ENCODE data around the gene DENND1B. TPM values are rescaled to one million over a fixed set of nuclear protein-coding genes. Genes with fewer than 3 reads are reported as not detected.

DENND1B gene
- total and polyA plus RNA-seq, 2 experiments from 2014 or later = 3.7 to 18.6 TPM

DNA sequence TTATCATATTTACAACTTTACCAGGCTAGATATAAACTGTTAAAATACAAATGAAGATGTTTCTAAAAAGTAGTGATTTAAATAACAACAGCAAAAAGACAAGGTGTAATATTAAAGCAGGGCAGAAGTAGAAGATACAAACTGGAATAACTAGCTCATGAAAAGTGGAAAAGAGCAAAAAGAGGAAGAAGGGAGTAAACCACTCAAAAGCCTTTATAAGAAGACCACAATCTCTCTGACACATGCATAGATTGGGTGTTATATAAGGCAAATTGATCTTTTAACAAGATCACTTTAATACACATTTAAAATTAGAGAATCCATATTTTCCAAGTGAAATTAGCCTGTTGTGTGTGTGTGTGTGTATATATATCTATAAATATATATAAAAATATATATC is 5.0 kb downstream of the DENND1B start:
- Histone ChIP-seq H3K79me2 (peaks cover 54% of the 10 kb centered on the region), H2AFZ (no peak overlapping the region), H3K9me2 (replicated peaks; ENCODE audit: insufficient read depth) (no peaks in the 10 kb centered on the region), H3K9me3 (ENCODE audit: low read depth) (no peaks in the 10 kb centered on the region), H3K4me3 (no peak overlapping the region), H3K4me2 (no peak overlapping the region), H3K36me3 (replicated peaks; ENCODE audit: insufficient read depth, low read depth) (no peaks in the 10 kb centered on the region), H3K27me3 (no peaks in the 10 kb centered on the region), H3K4me1 (ENCODE audit: insufficient read depth) (no peaks in the 10 kb centered on the region), H3K27ac (no peak overlapping the region), H4K20me1 (ENCODE audit: insufficient read depth, poor library complexity, severe bottlenecking) (no peaks in the 10 kb centered on the region)
- DNase-seq (ENCODE audit: low spot score) = no peak
- TF ChIP-seq CTCF (IDR thresholded peaks at IDR 0.05; ENCODE audit: poor library complexity) (no peak), EZH2phosphoT487 (IDR thresholded peaks at IDR 0.05; ENCODE audit: low read depth, severe bottlenecking, unreplicated experiment) (no peak), EZH2 (IDR thresholded peaks at IDR 0.05; ENCODE audit: borderline replicate concordance) (no peak)

GRCh38 chr1:197769287-197769686 is 6.0 kb downstream of the DENND1B start:
- no peak for DNase-seq (ENCODE audit: low spot score)
- no peaks in the 10 kb centered on the region for H3K4me1 ChIP-seq (ENCODE audit: insufficient read depth)

DNA sequence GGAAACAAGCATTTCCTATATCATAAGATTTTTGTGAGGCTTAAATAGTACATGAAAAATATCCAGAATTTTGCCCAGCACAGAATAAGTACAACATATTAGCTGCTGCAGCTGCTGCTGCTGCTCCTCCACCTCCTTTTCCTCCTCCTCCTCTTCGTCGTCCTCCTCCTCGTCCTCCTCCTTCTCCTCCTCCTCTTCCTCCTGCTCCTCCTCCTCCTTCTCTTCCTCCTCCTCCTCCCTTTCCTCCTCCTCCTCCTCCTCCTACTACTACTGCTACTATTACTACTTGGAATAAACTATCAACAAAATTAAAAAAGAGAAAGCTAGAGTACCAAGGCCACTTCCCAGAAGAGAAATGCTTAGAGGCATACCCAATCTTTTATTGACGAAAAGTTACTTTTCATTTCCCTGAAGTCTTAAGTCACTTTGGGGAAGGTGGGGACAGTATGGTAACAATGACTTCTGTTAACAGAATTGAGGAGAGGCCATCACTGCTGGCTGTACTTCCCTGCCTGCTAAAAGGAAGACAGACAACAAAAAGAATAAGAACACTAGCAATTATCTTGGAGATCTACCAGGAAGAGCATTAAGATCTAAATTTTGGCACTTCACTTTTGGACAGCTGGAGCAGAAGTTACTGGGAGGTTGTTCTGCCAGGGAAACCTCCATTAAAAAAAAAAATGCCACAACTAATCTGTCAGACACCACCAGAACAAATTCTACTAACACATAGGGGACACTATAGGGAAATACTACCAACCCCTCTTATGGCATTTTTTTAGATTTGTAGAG is 7.1 kb downstream of the DENND1B start:
- TF ChIP-seq CTCF (IDR thresholded peaks at IDR 0.05; ENCODE audit: poor library complexity) (no peak), EZH2 (IDR thresholded peaks at IDR 0.05; ENCODE audit: borderline replicate concordance) (no peak), EZH2phosphoT487 (IDR thresholded peaks at IDR 0.05; ENCODE audit: low read depth, severe bottlenecking, unreplicated experiment) (no peak)
- no peaks in the 10 kb centered on the region for H3K9me2 ChIP-seq (replicated peaks; ENCODE audit: insufficient read depth)
- no peaks in the 10 kb centered on the region for H4K20me1 ChIP-seq (ENCODE audit: insufficient read depth, poor library complexity, severe bottlenecking)
- H3K4me3 ChIP-seq = no peak overlapping the region
- no peak overlapping the region for H2AFZ ChIP-seq
- no peak overlapping the region for H3K4me2 ChIP-seq
- H3K27me3 ChIP-seq = no peaks in the 10 kb centered on the region
- no peak overlapping the region for H3K27ac ChIP-seq
- peaks cover 47% of the 10 kb centered on the region for H3K79me2 ChIP-seq
- no peaks in the 10 kb centered on the region for H3K36me3 ChIP-seq (replicated peaks; ENCODE audit: insufficient read depth, low read depth)
- no peak for DNase-seq (ENCODE audit: low spot score)
- WGBS (ENCODE audit: low lambda C conversion rate, missing lambda C conversion rate) = 96% methylated on average over 1 of the region's 4 CpGs
- no peaks in the 10 kb centered on the region for H3K4me1 ChIP-seq (ENCODE audit: insufficient read depth)
- no peaks in the 10 kb centered on the region for H3K9me3 ChIP-seq (ENCODE audit: low read depth)

More at GRCh38 chr1:197769287-197769686, 6.0 kb downstream of the DENND1B start:
- Histone ChIP-seq H4K20me1 (ENCODE audit: insufficient read depth, poor library complexity, severe bottlenecking) (no peaks in the 10 kb centered on the region), H3K4me2 (no peak overlapping the region), H3K9me3 (ENCODE audit: low read depth) (no peaks in the 10 kb centered on the region), H3K27me3 (no peaks in the 10 kb centered on the region), H3K27ac (no peak overlapping the region), H2AFZ (no peak overlapping the region), H3K36me3 (replicated peaks; ENCODE audit: insufficient read depth, low read depth) (no peaks in the 10 kb centered on the region), H3K79me2 (peaks cover 56% of the 10 kb centered on the region), H3K9me2 (replicated peaks; ENCODE audit: insufficient read depth) (no peaks in the 10 kb centered on the region), H3K4me3 (no peak overlapping the region)
- TF ChIP-seq CTCF (IDR thresholded peaks at IDR 0.05; ENCODE audit: poor library complexity) = no peak
- no peak for TF ChIP-seq EZH2 (IDR thresholded peaks at IDR 0.05; ENCODE audit: borderline replicate concordance)
- TF ChIP-seq EZH2phosphoT487 (IDR thresholded peaks at IDR 0.05; ENCODE audit: low read depth, severe bottlenecking, unreplicated experiment) = no peak
- WGBS (ENCODE audit: low lambda C conversion rate, missing lambda C conversion rate) = 94% methylated on average over 4 of the region's 4 CpGs
